HG02884 (cell line): ENCODE measurements around the gene DNAAF5.
"Not testable (repeated sequence)": the region's sequence is repeated elsewhere in the genome, so short reads cannot be mapped to it uniquely, and the experiment has no call there.

Experiments
- ATAC-seq: cut with Tn5 transposase; IDR thresholded peaks from one replicate; pipeline ENCODE4 v1.9.1; 2021; ENCODE audit warnings: mild to moderate bottlenecking, moderate library complexity; ENCODE audit not compliant: unreplicated experiment

The DNAAF5 gene

DNA sequence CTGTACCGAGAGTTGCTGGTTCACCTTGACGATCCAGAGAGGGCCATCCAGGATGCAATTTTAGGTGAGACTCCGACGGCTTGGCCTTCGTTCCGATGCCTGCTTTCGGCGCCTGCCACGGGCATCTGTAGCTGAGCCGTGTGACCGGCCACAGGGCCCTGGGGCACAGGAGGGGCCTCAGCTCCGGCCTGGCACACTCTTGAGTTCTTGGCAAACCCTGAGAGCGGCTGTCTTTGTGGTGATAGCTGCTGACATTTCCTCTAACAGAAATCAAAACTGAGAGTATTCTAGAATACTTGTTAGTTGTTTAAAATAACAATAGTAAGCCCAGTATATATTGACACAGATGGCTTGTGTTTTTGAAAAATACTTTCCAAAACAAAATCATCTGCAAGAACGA is 53.6 kb downstream of the DNAAF5 start:
- ATAC-seq = no peak

DNA sequence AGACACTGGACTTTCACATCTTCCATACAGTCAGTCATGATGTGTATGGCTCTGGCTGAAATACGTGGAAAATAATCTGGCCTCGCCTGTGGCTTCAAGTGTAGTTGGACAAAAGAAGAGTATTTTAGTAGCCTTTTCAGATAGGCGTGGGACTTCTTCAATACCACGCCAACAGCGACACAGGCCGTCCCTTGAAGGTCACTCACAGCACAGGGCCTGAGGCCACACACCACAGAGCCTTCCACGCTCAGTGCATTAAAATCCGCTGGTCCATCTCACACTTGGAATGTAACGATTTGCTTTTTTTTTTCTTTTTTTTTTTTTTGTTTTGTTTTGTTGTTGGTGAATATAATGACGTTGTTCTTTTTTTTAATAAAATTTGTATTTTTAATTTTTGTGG is 54.0 kb downstream of the DNAAF5 start:
- no peak for ATAC-seq

DNA sequence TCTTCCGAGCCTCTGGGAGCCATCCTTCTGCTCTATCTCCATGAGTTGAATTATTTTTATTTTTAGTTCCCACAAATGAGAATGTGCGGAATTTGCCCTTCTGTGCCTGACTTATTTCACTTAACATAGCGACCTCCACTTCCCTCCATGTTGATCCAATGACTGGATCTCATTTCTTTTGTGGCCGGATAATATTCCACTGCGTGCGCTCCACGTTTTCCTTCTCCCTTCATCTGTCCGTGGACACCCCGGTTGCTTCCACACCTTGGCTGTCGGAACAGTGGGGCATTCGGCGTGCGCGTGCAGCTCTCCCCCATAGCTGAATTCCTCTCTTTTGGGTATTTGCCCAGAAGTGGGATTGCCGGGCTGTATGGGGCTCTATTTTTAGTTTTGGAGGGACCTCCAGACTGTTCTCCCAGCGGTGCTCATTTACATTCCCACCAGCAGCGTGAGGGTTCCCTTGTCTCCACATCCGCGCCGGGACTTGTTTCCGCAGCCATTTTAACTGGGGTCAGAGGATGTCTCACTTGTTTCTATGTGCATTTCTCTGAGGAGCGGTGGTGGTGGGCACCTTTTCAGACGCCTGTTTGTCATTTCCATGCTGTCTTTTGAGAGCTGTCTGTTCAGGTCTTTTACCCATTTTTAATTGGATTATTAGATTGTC is 54.8 kb downstream of the DNAAF5 start:
- ATAC-seq = no peak

DNA sequence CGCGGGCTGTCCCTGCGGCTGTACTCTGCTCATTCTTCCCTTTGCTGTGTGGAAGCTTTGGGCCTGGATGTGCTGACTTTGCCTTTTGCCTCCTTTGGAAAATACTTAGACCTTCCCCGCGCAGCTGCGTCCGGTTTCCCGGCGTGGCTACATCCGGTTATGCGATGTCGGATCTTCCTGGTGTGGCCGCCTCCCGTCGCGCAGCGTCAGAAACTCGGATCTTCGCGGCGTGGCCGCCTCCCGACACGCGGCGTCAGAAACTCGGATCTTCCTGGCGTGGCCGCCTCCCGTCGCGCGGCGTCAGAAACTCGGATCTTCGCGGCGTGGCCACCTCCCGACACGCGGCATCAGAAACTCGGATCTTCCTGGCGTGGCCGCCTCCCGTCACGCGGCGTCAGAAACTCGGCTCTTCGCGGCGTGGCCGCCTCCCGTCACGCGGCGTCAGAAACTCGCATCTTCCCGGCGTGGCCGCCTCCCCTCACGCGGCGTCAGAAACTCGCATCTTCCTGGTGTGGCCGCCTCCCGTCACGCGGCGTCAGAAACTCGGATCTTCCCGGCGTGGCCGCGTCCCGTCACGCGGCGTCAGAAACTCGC is 55.5 kb downstream of the DNAAF5 start:
- no peak for ATAC-seq

DNA sequence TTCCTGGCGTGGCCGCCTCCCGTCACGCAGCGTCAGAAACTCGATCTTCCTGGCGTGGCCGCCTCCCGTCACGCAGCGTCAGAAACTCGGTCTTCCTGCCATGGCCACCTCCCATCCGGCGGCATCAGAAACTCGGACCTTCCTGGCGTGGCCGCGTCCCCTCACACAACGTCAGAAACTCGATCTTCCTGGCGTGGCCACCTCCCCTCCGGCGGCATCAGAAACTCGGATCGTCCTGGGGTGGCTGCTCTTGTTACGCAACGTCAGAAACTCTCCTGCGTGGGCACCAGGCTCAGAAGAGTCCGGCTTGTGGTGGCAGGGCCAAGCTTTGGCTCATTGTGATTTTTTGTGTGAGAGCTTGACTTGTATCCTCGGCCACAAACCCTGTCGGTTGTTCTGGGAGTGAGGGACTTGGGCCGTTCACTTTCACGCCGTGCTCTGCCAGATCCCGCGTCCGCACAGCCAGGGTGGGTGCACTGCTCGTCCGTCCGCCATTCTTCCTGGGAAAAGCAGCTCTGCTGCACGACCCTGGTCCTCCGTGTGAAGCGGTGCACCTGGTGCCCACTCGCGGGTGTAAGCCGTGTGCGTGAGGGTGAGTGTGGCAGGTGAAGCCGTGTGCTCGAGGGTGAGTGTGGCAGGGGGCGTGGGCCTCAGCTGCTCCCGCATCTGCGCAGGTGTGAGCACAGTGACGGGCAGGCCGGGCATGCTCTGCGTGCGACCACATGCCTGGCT is 56.4 kb downstream of the DNAAF5 start:
- ATAC-seq = no peak

DNA sequence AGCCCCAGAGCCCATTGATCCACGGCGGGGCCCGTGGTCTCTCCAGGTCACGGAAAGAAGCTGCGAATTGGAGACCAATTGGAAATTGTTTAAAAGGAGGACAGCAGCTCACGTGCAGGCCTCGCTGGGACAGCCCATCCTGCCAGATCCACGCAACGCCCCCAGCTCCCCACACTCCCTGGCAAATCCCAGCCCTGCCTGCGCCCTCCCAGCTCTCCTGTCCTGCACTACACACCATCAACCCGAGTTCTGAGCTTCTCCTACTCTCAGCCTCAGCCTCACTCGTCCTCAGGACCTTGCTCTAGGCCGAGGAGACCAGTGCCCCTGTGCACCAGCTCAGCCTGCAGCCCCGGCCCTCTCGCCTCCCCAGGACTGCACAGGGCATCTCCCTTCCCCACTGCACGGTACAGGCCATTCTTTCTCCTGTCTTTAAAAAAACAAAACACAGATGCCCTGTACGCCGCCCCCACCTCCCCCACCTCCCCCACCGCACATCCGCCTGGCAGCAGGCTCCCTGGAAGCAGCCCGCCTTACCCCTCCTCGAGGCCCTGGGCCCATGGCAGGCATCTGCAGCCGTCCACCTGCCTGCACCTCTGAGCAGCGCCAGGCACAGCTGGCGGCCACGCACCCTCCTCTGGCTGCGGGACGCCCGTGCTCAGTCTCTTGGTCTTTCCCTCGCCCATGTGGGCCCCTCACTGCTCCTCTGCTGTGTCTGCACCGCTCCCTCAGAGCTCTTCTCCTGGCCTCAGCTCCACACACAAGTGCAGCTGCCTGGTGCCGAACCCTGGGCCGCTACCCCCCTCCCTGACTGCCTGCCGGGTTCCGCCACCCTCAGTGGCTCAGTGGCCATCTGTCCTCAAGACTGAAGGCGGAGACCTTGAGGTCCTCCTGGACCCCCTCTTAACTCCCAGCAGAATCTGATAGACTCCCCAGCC is 57.3 kb downstream of the DNAAF5 start:
- ATAC-seq = no peak

DNA sequence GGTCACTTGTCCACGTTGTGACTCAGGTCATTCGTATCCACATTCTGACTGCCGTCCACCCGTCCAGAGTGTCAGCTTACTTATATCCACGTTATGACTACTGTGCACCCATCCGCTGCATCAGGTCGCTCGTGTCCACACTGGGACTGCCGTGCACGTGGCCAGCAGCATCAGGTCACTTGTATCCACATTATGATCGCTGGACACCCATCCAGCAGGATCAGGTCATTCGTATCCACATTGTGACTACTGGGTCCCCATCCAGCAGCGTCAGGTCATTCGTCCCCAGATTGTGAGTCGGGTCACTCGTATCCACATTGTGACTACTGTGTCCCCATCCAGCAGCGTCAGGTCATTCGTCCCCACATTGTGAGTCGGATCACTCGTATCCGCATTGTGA is 58.5 kb downstream of the DNAAF5 start:
- no peak for ATAC-seq

DNA sequence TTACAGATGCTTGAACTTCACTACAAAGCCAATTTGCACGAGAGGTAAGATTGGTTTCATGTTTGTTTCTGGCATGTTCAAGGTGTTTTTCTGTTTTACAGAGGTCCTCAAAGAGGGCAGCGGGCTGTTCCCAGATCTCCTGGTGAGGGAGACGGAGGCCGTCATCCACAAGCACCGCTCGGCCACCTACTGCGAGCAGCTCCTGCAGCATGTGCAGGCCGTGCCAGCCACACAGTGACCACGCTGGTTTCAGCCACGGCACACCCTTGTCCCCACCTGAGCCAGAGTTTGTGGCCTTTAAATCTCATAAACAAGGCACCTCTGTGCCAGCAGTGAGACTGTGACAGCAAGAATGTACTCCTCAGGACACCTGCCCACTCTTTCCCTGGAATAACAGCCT is 58.9 kb downstream of the DNAAF5 start:
- ATAC-seq = no peak

DNA sequence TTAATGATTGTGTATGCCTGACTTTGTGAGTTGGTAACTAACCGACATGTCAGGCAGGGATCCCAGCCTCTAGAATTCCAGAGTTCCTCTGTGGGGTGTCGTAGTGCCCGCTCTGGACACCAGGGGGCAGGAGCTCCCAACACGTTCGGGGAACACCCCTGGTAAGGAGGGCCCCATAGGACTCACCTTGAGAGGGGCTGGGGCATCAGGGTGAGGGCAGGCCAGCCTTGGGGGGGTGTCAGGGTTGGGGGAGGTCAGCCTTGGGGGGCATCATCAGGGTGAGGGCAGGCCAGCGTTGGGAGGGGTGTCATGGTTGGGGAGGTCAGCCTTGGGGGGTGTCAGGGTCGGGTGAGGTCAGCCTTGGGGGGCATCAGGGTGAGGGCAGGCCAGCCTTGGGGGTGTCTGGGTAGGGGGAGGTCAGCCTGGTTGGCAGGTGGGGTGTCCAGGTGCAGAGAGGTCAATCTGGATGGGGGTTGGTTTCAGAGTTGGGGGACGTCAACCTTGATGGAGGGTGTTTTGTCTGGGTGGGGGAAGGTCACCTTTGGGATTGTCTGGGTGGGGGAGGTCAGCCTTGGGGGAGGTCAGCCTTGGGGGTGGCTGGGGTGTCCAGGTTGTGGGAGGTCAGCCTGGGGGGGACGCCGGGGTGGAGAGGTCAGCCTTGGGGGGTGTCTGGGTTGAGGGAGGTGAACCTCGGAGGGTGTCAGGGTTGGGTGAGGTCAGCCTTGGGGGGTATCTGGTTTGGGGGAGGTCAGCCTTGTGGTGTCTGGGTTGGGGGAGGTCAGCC is 60.2 kb downstream of the DNAAF5 start:
- ATAC-seq = no peak

DNA sequence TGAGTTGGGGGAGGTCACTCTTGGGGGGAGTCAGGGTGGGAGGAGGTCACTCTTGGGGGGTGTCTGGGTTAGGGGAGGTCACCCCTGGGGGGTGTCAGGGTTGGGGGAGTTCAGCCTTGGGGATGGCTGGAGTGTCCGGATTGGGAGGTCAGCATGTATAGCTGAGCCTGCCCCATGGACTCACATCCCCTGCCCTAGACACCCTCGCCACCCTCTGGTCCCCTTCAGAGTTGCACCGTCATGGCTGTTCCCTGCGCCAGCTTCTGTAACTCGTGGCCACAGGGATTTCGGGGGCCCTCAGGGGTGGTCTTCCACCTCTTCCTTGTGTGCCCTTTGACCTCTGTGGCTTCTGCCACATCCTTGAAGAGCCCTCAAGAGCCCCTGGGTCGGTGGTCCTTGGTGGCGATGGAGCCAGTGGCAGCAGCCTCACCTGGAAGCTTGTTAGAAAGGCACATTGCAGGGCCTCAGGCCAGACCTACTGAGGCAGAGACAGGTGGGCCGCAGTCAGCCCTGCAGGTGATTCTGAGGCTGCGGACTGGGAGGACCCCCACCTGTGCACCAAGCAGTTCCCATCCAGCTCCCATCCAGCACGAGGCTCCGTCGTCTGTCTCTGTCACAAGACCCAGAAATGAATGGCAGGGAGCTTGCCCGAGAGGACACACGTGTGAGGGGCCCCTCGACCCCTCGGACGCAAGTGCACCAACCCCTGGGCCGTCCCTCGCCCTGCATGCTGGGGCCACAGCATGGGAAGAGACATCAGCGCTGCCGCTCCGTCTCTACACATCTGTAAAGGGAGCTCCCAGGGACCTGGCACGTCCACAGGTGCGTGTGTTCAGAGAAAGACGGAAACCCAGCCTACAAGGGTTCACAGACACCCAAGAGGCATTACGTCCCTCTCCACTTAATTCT is 61.1 kb downstream of the DNAAF5 start:
- no peak for ATAC-seq

DNA sequence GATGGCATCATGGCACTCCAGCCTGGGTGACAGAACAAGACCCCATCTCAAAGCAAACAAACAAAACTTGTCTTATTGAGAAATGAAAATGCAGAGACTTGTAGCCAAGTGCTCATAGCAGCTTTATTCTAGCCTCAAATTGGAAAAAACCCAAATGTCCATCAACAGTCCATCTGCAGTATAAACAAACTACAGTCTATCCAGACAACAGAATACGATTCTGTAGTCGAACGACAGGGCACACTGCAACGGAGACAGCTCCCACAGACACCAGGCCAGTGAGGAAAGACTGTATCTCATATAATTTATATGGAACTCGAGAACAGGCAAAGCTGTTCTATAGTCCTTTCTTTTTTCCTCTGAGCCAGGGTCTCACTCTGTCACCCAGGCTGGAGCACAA is 65.0 kb downstream of the DNAAF5 start:
- no peak for ATAC-seq

DNA sequence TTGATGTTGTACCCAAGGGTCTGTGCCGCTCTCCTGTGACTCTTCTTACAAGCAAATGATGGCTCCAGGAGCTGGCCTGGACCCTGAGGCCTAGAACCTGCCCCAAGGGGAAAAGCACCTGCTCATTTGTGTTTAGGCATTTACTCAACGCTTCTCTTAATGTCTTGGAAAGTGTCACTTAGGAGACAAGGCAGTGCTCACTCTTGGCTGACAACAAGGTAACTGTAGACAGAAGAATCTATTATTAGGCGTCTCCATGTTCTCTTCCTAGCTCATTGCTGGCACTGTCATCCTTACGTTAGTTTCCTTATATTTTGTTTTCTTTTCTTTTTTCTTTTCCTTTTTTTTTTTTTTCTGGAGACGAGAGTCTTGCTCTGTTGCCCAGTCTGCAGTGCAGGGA is 67.7 kb downstream of the DNAAF5 start:
- ATAC-seq = no peak

DNA sequence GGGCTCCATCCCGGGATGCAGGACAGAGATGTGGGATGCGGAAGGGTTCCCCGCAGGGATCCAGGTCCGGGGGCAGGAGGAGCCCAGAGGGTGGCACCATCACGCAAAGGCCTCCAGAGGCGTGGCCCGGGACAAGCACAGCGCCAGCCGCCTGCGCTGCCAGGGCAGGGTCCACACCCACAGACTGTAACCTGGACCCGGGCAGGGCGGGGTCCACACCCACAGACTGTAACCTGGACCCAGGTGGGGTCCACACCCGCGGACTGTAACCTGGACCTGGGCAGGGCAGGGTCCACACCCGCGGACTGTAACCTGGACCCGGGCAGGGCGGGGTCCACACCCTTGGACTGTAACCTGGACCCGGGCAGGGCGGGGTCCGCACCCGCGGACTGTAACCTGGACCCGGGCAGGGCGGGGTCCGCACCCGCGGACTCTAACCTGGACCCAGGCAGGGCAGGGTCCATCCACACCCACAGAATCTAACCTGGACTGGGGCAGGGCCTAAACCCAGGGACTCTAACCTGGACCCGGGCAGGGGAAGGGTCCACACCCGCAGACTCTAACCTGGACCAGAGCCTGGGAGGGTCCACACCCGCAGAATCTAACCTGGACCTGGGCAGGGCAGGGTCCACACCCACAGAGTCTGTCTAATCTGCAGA is 68.3 kb downstream of the DNAAF5 start:
- no peak for ATAC-seq

DNA sequence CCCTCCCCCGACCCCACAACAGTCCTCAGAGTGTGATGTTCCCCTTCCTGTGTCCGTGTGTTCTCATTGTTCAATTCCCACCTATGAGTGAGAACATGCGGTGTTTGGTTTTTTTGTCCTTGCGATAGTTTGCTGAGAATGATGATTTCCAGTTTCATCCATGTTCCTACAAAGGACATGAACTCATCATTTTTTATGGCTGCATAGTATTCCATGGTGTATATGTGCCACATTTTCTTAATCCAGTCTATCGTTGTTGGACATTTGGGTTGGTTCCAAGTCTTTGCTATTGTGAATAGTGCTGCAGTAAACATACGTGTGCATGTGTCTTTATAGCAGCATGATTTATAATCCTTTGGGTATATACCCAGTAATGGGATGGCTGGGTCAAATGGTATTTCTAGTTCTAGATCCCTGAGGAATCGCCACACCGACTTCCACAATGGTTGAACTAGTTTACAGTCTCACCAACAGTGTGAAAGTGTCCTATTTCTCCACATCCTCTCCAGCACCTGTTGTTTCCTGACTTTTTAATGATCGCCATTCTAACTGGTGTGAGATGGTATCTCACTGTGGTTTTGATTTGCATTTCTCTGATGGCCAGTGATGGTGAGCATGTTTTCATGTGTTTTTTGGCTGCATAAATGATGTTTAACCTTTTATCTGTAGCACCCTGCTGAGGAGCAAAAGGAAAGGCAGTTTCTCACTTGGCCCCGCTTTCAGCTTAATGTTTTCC is 70.1 kb downstream of the DNAAF5 start:
- not testable (repeated sequence) for ATAC-seq

DNA sequence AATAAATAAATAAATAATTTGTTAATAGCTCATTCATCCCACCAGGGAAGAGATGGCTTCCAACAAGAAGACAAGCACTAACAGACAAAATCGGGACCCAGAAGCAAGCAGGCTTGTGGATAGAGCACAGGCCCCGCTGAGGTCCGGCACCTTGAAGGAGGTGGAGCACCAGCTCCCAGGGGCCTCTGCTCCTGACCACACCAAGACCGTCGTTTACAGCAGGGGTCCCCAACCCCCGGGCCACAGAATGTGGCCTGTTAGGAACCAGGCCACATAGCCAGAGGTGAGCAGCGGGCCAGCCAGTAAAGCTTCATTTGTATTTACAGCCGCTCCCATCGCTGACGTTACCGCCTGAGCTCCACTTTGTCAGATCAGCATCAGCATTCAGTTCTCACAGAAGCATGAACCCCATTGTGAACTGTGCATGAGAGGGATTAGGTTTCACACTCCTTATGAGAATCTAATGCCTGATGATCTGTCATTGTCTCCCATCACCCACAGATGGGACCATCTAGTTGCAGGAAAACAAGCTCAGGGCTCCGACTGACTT is 72.5 kb downstream of the DNAAF5 start:
- no peak for ATAC-seq

DNA sequence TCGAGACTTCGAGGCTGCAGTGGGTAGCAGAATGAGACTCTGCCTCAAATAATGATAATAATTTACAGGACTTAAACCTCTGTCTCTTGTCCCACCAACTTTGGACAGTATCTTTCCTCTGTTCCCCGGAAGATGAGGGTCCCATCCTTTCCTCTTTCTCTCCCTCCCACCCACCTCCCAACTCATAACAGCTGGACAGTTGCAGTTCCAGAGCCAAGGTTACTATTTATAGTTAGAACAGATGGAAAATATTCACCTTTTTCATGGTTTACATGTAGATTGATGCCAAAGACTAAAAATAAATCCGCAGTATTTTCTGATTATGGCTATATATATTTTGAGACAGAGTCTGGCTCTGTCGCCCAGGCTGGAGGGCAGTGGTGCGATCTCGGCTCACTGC is 74.2 kb downstream of the DNAAF5 start:
- no peak for ATAC-seq

DNA sequence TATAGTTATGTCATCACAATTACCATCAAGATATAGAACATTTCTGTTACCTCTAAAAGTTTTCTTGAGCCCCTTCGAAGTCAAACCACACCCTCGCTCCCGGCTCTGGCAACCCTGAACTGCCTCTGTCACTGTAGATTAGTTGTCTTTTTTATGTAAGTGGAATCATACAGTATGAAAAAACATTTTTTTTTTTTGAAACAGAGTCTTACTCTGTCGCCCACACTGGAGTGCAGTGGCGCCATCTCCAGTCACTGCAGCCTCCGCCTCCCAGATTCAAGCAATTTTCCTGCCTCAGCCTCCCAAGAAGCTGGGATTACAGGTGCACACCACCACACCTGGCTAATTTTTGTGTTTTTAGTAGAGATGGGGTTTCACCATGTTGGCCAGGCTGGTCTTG is 74.9 kb downstream of the DNAAF5 start:
- not testable (repeated sequence) for ATAC-seq

DNA sequence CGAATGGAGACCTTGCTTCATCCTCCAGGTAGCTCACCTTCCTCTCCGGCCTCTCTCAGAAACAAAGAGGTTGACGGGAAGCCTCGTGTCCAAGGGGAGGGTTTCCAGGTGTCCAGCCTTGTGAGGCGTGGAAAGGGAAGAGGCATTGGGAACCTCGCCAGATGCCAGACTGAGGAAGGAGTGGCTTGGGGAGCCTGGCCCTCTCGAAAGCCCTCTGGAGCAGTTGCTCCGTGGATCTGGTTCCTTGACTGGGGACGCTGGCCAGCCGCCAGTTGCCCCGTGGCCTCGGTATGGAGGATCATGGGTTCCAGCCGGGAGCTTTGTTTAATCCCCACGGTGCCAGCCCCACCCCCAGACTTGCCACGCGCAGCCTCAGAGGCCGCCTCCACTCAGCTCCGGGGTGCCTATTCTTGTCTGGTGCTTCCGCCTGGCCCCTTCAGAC is 75.5 kb downstream of the DNAAF5 start:
- ATAC-seq = no peak
